Tibial artery (tissue), 4 donors: ENCODE data around the gene ERC1.
"Not testable (repeated sequence)": the region's sequence is repeated elsewhere in the genome, so short reads cannot be mapped to it uniquely, and the experiment has no call there.

Experiments used
- DNase-seq, 2 donors: peaks; one replicate each; pipeline ENCODE4 v3.0.0-alpha.2; 2019
- H3K27ac ChIP-seq, 2 donors: fragments of 200-600 bp; sonication (generic) in 1 of 2; 1 replicate in 1 of 2; 2 replicates in 1 of 2; pipeline ENCODE4 v1.5.1; 2018 to 2019; ENCODE audit warnings: mild to moderate bottlenecking in 1 of 2
- H3K27me3 ChIP-seq, 2 donors: fragments of 200-600 bp; sonication (generic) in 1 of 2; one replicate each; pipeline versions ENCODE4 v1.5.1 to v1.6.0; 2016 to 2019
- H3K36me3 ChIP-seq, 3 donors: fragments of 200-600 bp; sonication (generic) in 2 of 3; one replicate each; pipeline ENCODE4 v1.5.1; 2016 to 2019; ENCODE audit warnings: mild to moderate bottlenecking in 2 of 3
- H3K4me1 ChIP-seq, 4 donors: fragments of 200-600 bp; sonication (generic) in 2 of 4; 1 replicate in 3 of 4; 2 replicates in 1 of 4; pipeline ENCODE4 v1.5.1; 2016 to 2019
- H3K4me3 ChIP-seq, 2 donors: fragments of 200-600 bp; sonication (generic) in 1 of 2; 1 replicate in 1 of 2; 2 replicates in 1 of 2; pipeline ENCODE4 v1.5.1; 2018 to 2019; ENCODE audit warnings: mild to moderate bottlenecking in 2 of 2
- H3K9me3 ChIP-seq, 3 donors: fragments of 200-600 bp; sonication (generic) in 1 of 3; one replicate each; pipeline ENCODE4 v1.5.1; 2016 to 2019
- intact Hi-C: fragments of 100-400 bp; cut with DNase I; formaldehyde crosslinking; loops from one replicate; pipeline ENCODE4 v1.15.0; 2023; ENCODE audit warnings: low total_unique reads
- TF ChIP-seq, protein P1 (sequence below), 2 experiments: fragments of 200-600 bp in 1 of 2; fragments of 450-650 bp in 1 of 2; IDR thresholded peaks; one replicate each; pipeline ENCODE4 v1.5.1; 2017 to 2019; ENCODE audit warnings: antibody characterized with exemption in 2 of 2, mild to moderate bottlenecking in 1 of 2, moderate library complexity in 1 of 2

The ERC1 gene

DNA sequence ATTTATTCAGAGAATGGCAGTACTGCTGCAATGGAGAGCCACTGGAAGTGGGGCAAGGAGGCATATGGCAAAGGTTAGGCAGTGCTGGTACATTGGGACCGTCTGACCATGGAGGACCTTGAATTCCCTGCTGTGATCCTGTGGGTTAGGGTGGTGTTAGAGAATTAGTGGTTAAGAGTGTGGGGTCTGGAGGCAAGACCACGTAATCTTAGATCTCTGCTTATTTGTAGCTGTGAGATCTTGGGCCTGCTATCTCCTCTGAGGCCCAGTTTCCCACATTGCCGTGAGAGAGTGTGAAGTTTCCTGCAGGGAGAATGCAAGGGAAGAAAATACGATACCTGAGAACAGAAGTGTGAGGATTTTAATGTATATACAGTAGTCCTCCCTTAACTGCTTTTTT, 147.7 kb downstream of the ERC1 start:
- DNase-seq: no peak
- Histone ChIP-seq H3K4me1 (no peaks in the 10 kb centered on the region), H3K27ac (no peak overlapping the region), H3K27me3 (no peaks in the 10 kb centered on the region), H3K9me3 (no peaks in the 10 kb centered on the region), H3K4me3 (no peak overlapping the region), H3K36me3 (peaks cover 0 to 10% (median 5%) of the 10 kb centered on the region in 3 donors)
- intact Hi-C loops: no loop called here
- TF ChIP-seq, protein P1, sequence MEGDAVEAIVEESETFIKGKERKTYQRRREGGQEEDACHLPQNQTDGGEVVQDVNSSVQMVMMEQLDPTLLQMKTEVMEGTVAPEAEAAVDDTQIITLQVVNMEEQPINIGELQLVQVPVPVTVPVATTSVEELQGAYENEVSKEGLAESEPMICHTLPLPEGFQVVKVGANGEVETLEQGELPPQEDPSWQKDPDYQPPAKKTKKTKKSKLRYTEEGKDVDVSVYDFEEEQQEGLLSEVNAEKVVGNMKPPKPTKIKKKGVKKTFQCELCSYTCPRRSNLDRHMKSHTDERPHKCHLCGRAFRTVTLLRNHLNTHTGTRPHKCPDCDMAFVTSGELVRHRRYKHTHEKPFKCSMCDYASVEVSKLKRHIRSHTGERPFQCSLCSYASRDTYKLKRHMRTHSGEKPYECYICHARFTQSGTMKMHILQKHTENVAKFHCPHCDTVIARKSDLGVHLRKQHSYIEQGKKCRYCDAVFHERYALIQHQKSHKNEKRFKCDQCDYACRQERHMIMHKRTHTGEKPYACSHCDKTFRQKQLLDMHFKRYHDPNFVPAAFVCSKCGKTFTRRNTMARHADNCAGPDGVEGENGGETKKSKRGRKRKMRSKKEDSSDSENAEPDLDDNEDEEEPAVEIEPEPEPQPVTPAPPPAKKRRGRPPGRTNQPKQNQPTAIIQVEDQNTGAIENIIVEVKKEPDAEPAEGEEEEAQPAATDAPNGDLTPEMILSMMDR (IDR thresholded peaks at IDR 0.05): no peak

GRCh38 chr12:1146758-1147157, 155.7 kb downstream of the ERC1 start:
- H3K4me3 ChIP-seq, H3K9me3 ChIP-seq, H3K4me1 ChIP-seq, H3K27ac ChIP-seq, intact Hi-C loops, DNase-seq, H3K27me3 ChIP-seq: not testable (repeated sequence)
- H3K36me3 ChIP-seq: peaks cover 0 to 15% (median 4%) of the 10 kb centered on the region in 3 donors

- intact Hi-C loops: no loop called here
- Histone ChIP-seq H3K9me3 (no peaks in the 10 kb centered on the region), H3K4me1 (no peaks in the 10 kb centered on the region), H3K4me3 (no peak overlapping the region), H3K36me3 (peaks cover 3 to 12% (median 10%) of the 10 kb centered on the region in 3 donors), H3K27me3 (no peaks in the 10 kb centered on the region), H3K27ac (no peak overlapping the region)
- DNase-seq: no peak
- TF ChIP-seq, protein P1 (IDR thresholded peaks at IDR 0.05): no peak
Observed at GRCh38 chr12:1147821-1148220, 156.8 kb downstream of the ERC1 start.

- Histone ChIP-seq H3K4me3 (no peak overlapping the region), H3K27me3 (no peaks in the 10 kb centered on the region), H3K4me1 (no peaks in the 10 kb centered on the region), H3K36me3 (peaks cover 3 to 15% (median 11%) of the 10 kb centered on the region in 3 donors), H3K9me3 (no peaks in the 10 kb centered on the region), H3K27ac (no peak overlapping the region)
- no peak for DNase-seq
- TF ChIP-seq, protein P1 (IDR thresholded peaks at IDR 0.05): no peak
- intact Hi-C loops: no loop called here
Observed at GRCh38 chr12:1157046-1157445, 166.0 kb downstream of the ERC1 start.

GRCh38 chr12:1161197-1161596, 170.2 kb downstream of the ERC1 start:
- DNase-seq: no peak
- H3K9me3 ChIP-seq: no peaks in the 10 kb centered on the region
- H3K4me3 ChIP-seq: no peak overlapping the region
- H3K4me1 ChIP-seq: no peaks in the 10 kb centered on the region
- H3K27ac ChIP-seq: no peak overlapping the region
- H3K36me3 ChIP-seq: no peaks in the 10 kb centered on the region
- H3K27me3 ChIP-seq: no peaks in the 10 kb centered on the region
- TF ChIP-seq, protein P1 (IDR thresholded peaks at IDR 0.05): no peak
- intact Hi-C loops: no loop called here

DNA sequence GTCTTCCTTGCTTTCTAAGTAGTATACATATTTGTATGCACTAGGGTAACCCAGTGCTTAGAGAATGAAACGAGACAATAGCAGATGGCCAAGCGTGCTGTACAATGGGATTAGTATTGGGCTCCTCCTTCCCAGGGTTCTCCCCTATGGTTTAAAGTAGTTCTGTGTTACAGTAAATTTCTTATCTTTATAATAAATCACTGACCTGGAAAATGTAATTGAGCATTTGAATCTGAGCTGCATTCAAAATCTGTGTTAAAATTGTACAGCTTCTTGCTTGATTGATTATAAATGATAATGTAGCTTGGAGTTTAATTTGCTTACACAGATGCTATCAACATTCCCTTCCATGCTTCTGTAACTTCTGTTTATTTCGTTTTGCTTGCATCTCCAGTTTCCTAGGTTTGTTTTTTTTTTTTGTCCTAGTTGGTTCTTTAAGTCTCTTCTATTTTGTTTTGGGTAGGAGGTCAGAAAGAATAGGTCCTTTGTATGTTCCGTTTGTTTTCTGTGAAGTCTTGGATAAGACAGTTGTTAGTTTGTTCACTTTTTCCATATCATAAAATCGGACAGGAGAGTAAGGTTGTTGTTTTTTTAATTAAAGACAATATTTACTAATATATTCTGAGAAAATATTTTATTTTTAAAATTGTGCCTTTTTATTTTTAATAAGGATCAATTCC, 171.2 kb downstream of the ERC1 start:
- Histone ChIP-seq H3K9me3 (no peaks in the 10 kb centered on the region), H3K4me3 (no peak overlapping the region), H3K4me1 (no peaks in the 10 kb centered on the region), H3K27me3 (no peaks in the 10 kb centered on the region), H3K27ac (no peak overlapping the region), H3K36me3 (no peaks in the 10 kb centered on the region)
- TF ChIP-seq, protein P1 (IDR thresholded peaks at IDR 0.05): no peak
- intact Hi-C loops: no loop called here
- no peak for DNase-seq
